ENCODE data around the gene LRRC42. TPM values are rescaled to one million over a fixed set of nuclear protein-coding genes. Genes with fewer than 3 reads are reported as not detected.

The LRRC42 gene
- total and polyA plus RNA-seq, 5 donors = 8.8 to 19.5 (median 14.8) TPM

- H3K4me1 ChIP-seq (ENCODE audit: control insufficient read depth, insufficient read depth, low read length) = no peaks in the 10 kb centered on the region
- H3K4me3 ChIP-seq (ENCODE audit: low read length) = no peak overlapping the region
- H3K27ac ChIP-seq (ENCODE audit: low read length) = no peak overlapping the region
- intact Hi-C loops (cut with DNase I) = no loop called here
- H3K27me3 ChIP-seq (ENCODE audit: control insufficient read depth, insufficient read depth) = no peaks in the 10 kb centered on the region
- 79% methylated on average over 13 of the region's 13 CpGs for WGBS
- DNase-seq (no peak), ATAC-seq (no peak)
- no peaks in the 10 kb centered on the region for H3K9me3 ChIP-seq (ENCODE audit: control insufficient read depth, low read length)
Observed at GRCh38 chr1:54008876-54009275, 62.7 kb downstream of the LRRC42 start.

DNA sequence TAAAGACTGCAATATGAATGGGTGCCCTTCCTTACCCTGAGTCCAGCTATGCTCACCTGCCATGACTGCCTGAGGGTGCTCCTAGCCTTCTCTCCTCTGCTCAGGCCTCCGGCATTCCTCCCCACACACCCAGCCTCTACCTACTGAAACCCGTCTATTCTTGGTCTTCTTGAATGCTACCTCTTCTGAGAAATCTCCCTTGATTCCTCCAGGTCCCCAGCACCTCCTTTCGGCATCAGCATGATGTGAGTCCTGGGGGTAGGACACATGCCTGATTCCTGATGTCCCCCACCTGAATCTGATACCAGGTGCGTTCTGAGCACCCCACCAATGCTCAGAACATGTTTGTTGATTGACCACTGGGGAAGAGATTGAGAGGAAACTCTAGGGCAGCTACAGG is 63.3 kb downstream of the LRRC42 start:
- H3K4me3 ChIP-seq (ENCODE audit: low read length) = no peak overlapping the region
- WGBS = 87% methylated on average over 4 of the region's 4 CpGs
- intact Hi-C loops (cut with DNase I) = no loop called here
- no peaks in the 10 kb centered on the region for H3K27me3 ChIP-seq (ENCODE audit: control insufficient read depth, insufficient read depth)
- H3K4me1 ChIP-seq (ENCODE audit: control insufficient read depth, insufficient read depth, low read length) = no peaks in the 10 kb centered on the region
- no peak for ATAC-seq
- no peaks in the 10 kb centered on the region for H3K9me3 ChIP-seq (ENCODE audit: control insufficient read depth, low read length)
- no peak for DNase-seq
- H3K27ac ChIP-seq (ENCODE audit: low read length) = no peak overlapping the region

- no peaks in the 10 kb centered on the region for H3K4me1 ChIP-seq (ENCODE audit: control insufficient read depth, insufficient read depth, low read length)
- no peaks in the 10 kb centered on the region for H3K27me3 ChIP-seq (ENCODE audit: control insufficient read depth, insufficient read depth)
- H3K4me3 ChIP-seq (ENCODE audit: low read length) = no peak overlapping the region
- no peaks in the 10 kb centered on the region for H3K9me3 ChIP-seq (ENCODE audit: control insufficient read depth, low read length)
- intact Hi-C loops (cut with DNase I) = no loop called here
- ATAC-seq (no peak), DNase-seq (no peak)
- 57% methylated on average over 5 of the region's 5 CpGs for WGBS
- H3K27ac ChIP-seq (ENCODE audit: low read length) = no peak overlapping the region
Observed at GRCh38 chr1:54010415-54011117, 64.4 kb downstream of the LRRC42 start.

DNA sequence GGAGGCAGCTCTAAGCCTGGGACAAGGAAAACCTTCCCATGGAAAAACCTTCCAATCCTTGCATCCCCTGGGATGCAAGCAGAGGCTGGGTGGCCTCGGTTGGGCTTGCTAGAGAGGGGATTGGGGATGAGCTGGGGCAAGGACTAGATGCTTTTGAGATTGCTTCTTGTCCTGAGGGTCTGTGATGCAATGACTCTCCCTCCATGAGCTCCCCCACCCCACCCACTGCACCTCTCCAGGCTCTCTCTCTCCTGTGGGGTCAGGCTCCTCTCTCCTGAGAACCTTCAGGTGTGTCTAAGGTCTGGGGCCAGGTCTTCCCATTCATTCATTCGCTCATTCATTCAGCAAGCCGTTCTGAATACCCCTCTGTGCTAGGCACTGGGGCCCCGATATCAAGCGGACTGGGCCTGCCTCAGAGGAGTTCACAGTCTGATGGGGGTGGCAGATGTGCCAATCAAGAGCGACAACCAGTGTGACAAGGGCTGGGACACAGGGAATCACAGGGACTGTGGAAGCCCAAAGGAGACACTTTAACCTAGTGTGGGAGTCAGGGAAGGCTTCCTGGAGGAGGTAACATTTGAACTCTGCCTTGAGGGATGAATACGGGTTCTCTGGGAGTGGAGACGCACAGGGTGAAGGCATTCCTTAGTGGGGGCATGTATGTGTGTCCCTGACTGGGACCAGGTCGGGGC is 65.3 kb downstream of the LRRC42 start:
- 79% methylated on average over 9 of the region's 9 CpGs for WGBS
- Histone ChIP-seq H3K4me1 (ENCODE audit: control insufficient read depth, insufficient read depth, low read length) (no peaks in the 10 kb centered on the region), H3K9me3 (ENCODE audit: control insufficient read depth, low read length) (no peaks in the 10 kb centered on the region), H3K27ac (ENCODE audit: low read length) (no peak overlapping the region), H3K4me3 (ENCODE audit: low read length) (no peak overlapping the region), H3K27me3 (ENCODE audit: control insufficient read depth, insufficient read depth) (no peaks in the 10 kb centered on the region)
- intact Hi-C loops (cut with DNase I) = no loop called here
- ATAC-seq (no peak), DNase-seq (no peak)

DNA sequence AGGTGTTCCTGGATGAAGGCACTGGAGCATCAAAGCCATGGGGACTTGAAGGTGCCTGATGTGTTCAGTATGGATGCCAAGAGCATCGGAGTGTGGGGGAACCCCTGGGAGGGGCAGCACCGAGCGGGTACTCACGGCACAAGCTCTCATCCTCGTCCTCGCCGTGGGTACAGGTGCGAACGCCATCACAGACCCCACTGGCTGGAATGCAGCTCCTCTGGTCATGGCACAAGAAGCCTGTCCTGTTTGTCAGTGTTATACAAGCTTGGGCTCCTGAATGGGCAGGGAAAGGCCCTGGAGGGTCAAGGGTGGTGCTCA is 65.8 kb downstream of the LRRC42 start:
- Histone ChIP-seq H3K9me3 (ENCODE audit: control insufficient read depth, low read length) (no peaks in the 10 kb centered on the region), H3K27ac (ENCODE audit: low read length) (no peak overlapping the region), H3K4me3 (ENCODE audit: low read length) (no peak overlapping the region), H3K27me3 (ENCODE audit: control insufficient read depth, insufficient read depth) (no peaks in the 10 kb centered on the region), H3K4me1 (ENCODE audit: control insufficient read depth, insufficient read depth, low read length) (no peaks in the 10 kb centered on the region)
- ATAC-seq (no peak), DNase-seq (no peak)
- intact Hi-C loops (cut with DNase I) = no loop called here
- 85% methylated on average over 9 of the region's 9 CpGs for WGBS

DNA sequence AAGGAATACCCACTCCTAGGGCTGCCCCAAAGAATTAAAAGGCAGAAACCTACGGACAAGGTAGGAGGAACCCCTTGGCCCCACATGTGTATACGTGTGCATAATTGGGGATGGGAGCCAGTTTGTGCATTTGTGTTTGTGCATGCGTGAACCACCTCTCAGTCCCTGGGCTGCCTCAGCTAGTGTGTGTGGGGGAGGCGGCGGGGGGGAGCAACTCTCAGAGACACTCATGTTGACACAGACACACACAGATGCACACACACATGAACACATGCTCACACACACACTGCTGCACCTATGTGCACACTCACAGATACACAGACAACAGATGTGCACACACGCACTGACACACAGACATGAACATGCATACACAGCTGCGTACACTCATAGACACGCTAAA is 66.7 kb downstream of the LRRC42 start:
- no peak overlapping the region for H3K27ac ChIP-seq (ENCODE audit: low read length)
- no peak for DNase-seq
- no peaks in the 10 kb centered on the region for H3K27me3 ChIP-seq (ENCODE audit: control insufficient read depth, insufficient read depth)
- H3K4me3 ChIP-seq (ENCODE audit: low read length) = no peak overlapping the region
- H3K9me3 ChIP-seq (ENCODE audit: control insufficient read depth, low read length) = no peaks in the 10 kb centered on the region
- WGBS = 81% methylated on average over 8 of the region's 8 CpGs
- no peak for ATAC-seq
- H3K4me1 ChIP-seq (ENCODE audit: control insufficient read depth, insufficient read depth, low read length) = no peaks in the 10 kb centered on the region
- intact Hi-C loops (cut with DNase I) = no loop called here

DNA sequence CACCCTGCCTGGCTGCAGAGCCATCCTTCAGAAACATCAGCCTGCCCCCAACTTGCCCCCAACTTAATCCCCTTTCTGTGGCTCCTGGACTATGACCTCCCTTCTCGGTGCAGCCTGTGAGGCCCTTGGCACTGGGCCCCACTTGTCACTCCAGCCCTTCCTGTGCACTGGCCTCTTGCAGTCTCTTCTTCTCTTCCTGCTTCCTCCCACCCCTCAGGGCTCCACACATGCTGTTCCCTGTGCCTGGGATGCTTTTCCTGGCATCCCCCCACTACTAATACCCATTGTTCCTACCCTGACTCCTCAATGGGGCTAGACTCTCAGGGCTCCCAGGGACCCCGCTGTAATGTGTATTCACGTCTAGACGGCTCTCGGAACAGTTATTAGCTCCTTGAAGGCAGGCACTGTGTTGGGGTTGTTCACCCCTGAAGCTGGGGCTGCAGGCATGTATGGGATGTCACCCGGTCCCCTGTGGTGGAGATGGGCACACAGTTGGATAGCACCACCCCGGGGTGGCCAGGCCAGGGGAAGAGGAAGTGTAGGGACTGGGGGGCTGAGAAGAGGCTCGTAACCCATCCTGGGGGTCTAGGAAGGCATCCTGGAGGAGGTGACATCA is 67.4 kb downstream of the LRRC42 start:
- WGBS = 78% methylated on average over 8 of the region's 8 CpGs
- Histone ChIP-seq H3K4me1 (ENCODE audit: control insufficient read depth, insufficient read depth, low read length) (no peaks in the 10 kb centered on the region), H3K9me3 (ENCODE audit: control insufficient read depth, low read length) (no peaks in the 10 kb centered on the region), H3K27ac (ENCODE audit: low read length) (no peak overlapping the region), H3K4me3 (ENCODE audit: low read length) (no peak overlapping the region), H3K27me3 (ENCODE audit: control insufficient read depth, insufficient read depth) (no peaks in the 10 kb centered on the region)
- intact Hi-C loops (cut with DNase I) = no loop called here
- DNase-seq (no peak), ATAC-seq (no peak)

- no peak for ATAC-seq
- no peak for DNase-seq
- no peaks in the 10 kb centered on the region for H3K9me3 ChIP-seq (ENCODE audit: control insufficient read depth, low read length)
- WGBS = 44% methylated on average over 17 of the region's 17 CpGs
- no peaks in the 10 kb centered on the region for H3K27me3 ChIP-seq (ENCODE audit: control insufficient read depth, insufficient read depth)
- no peak overlapping the region for H3K4me3 ChIP-seq (ENCODE audit: low read length)
- H3K4me1 ChIP-seq (ENCODE audit: control insufficient read depth, insufficient read depth, low read length) = no peaks in the 10 kb centered on the region
- no peak overlapping the region for H3K27ac ChIP-seq (ENCODE audit: low read length)
- intact Hi-C loops (cut with DNase I) = no loop called here
Observed at GRCh38 chr1:54014009-54014629, 68.0 kb downstream of the LRRC42 start.

DNA sequence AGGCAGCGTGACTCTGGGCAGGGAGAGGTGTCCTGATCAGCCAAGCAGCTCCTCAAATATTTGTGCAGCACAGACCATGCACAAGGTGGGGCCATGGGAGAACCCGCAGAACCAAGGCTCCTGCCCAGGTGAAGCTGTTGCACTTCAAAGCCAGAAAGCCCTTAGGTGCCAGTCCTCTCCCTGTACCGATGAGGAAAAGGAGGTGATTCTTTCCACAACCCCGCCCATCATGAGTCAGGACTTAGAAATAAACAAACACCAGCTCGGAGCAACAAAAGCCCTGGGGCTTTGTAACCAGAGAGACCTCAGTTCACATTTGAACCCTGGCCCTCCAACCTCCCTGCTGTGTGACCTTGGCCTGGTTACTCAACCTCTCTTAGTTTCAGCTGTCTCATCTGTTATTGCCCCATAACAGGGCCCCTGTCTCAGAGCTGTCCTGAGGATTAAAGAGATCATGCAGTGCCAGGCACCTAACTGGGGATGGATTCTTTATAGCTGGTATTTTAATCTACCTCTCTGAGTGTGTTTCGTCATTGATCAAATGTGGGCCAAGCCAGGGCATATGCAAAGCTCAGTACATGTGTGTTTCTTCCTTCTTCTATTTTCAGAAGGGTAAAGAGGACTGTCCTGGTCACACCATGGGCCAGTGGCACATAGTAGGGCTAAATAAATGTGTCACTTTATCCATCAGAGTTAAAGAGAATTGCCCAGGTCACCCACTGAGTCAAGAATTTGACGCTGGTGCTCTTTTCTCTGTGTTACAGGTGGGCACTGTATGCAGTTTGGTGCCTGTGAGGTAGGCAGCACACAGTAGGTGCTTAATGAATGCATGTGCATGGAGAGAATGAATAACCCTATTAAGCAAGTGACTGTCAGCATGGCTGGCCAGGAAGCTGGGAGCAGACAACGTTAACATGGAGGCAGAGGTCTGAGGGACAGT is 70.5 kb downstream of the LRRC42 start:
- Histone ChIP-seq H3K4me3 (ENCODE audit: low read length) (no peak overlapping the region), H3K9me3 (ENCODE audit: control insufficient read depth, low read length) (no peaks in the 10 kb centered on the region), H3K4me1 (ENCODE audit: control insufficient read depth, insufficient read depth, low read length) (no peaks in the 10 kb centered on the region), H3K27me3 (ENCODE audit: control insufficient read depth, insufficient read depth) (no peaks in the 10 kb centered on the region), H3K27ac (ENCODE audit: low read length) (no peak overlapping the region)
- DNase-seq (no peak), ATAC-seq (no peak)
- intact Hi-C loops (cut with DNase I) = no loop called here
- 60% methylated on average over 8 of the region's 8 CpGs for WGBS
